Measurements from ENCODE around the gene PSMA6. TPM values are rescaled to one million over a fixed set of nuclear protein-coding genes. Genes with fewer than 3 reads are reported as not detected.

The PSMA6 gene
- total and polyA plus RNA-seq, 10 of the 15 experiments (the other 5 are each of a cell fraction or from before 2014, with no cell fraction given), result 267 to 1,363 (median 402) TPM

DNA sequence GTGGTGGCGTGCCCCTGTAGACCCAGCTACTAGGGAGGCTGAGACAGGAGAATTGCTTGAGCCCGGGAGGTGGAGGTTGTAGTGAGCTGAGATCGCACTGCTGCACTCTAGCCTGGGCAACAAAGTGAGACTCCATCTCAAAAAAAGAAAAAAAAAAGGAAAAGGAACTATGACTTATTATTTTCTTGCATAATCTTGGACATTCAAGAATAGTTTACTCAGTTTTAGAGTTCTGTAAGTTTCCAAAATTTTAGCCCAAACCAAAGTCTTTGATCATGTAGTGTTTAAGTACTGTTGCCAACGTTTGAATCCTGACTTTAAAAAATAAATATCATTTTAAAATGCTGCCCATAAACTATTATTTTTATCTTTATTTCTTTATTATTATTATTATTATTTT is 6.2 kb downstream of the PSMA6 start:
- Histone ChIP-seq H3K4me2 (ENCODE audit: control insufficient read depth, insufficient read depth) (no peak overlapping the region; the same call in 1 of the 2 replicates), H3K9me3 (replicated peaks; ENCODE audit: control insufficient read depth, insufficient read depth, low read length) (peaks cover 3% of the 10 kb centered on the region), H3K4me3 (no peak overlapping the region), H3K27me3 (replicated peaks in 1 of 2; ENCODE audit: control insufficient read depth in 2 of 2, insufficient read depth in 2 of 2, low read length in 1 of 2) (no peaks in the 10 kb centered on the region), H3K27ac (ENCODE audit: control insufficient read depth, insufficient read depth) (no peak overlapping the region), H3K36me3 (ENCODE audit: control insufficient read depth in 2 of 2, insufficient read depth in 2 of 2, low read length in 1 of 2) (no peaks in the 10 kb centered on the region; a peak in 1 of 4 replicates), H3K9ac (ENCODE audit: control insufficient read depth, insufficient read depth, low read length) (no peak overlapping the region), H2AFZ (ENCODE audit: control insufficient read depth, low read depth, low read length) (no peak overlapping the region), H4K20me1 (ENCODE audit: control insufficient read depth, insufficient read depth) (no peaks in the 10 kb centered on the region; the same call in 1 of the 2 replicates), H3K4me1 (ENCODE audit: control insufficient read depth, insufficient read depth, low read length) (peaks cover 30% of the 10 kb centered on the region), H3K79me2 (ENCODE audit: control insufficient read depth, insufficient read depth, low read length) (peaks cover 98% of the 10 kb centered on the region)
- RAD21 ChIA-PET (ENCODE audit: unreplicated experiment), result no interaction called here
- no peak for ATAC-seq
- no peak for DNase-seq (ENCODE audit: low read depth, low spot score)
- in situ Hi-C loops (cut with MboI), result no loop called here
- CTCF ChIA-PET, result interaction anchor here (2.9 kb wide), 1 partner anchor 107 kb away, joined by 12 read pairs; the partner anchor contains the start of gene NFKBIA
- POLR2A ChIA-PET, result no interaction called here
- intact Hi-C loops (cut with micrococcal nuclease; ENCODE audit: unreplicated experiment), result no loop called here
- no TSS peak for BruUV-seq (replicated peaks)
- 67% methylated on average over 4 of the region's 4 CpGs for WGBS (ENCODE audit: insufficient coverage, insufficient replicate concordance, low lambda C conversion rate, missing lambda C conversion rate)
- FAIRE-seq, result no peak
- SMC1A ChIA-PET (ENCODE audit: uncharacterized antibody, unreplicated experiment), result interaction anchor here (1.1 to 4.1 kb wide), 3 partner anchors 12 to 158 kb away, joined by 3 to 33 read pairs (median 5); no protein-coding TSS in a partner anchor
- TF ChIP-seq FOS (IDR thresholded peaks at IDR 0.05; ENCODE audit: borderline replicate concordance, extremely low read depth, insufficient read length) (no peak), JUND (IDR thresholded peaks at IDR 0.05; ENCODE audit: low read depth, low read length) (no peak), MTA2 (IDR thresholded peaks at IDR 0.05; ENCODE audit: low read depth) (no peak), PRDM15 (CRISPR knock-in tag; IDR thresholded peaks at IDR 0.05) (no peak), KLF5 (IDR thresholded peaks at IDR 0.05; ENCODE audit: partially characterized antibody) (no peak), IRF4 (IDR thresholded peaks at IDR 0.05; ENCODE audit: low read depth, low read length) (no peak), CBX3 (IDR thresholded peaks at IDR 0.05; ENCODE audit: borderline replicate concordance, low read depth) (no peak), EZH2 (IDR thresholded peaks at IDR 0.05; ENCODE audit: borderline replicate concordance, control insufficient read depth, low read depth, low read length) (no peak), ZZZ3 (IDR thresholded peaks at IDR 0.05; ENCODE audit: control insufficient read depth, insufficient read length, low read depth) (no peak), BHLHE40 (IDR thresholded peaks at IDR 0.05; ENCODE audit: borderline replicate concordance in 1 of 2, low read depth in 2 of 2, low read length in 1 of 2) (no peak), ATF7 (IDR thresholded peaks at IDR 0.05; ENCODE audit: low read depth) (no peak), NR2F1 (conservative IDR thresholded peaks at IDR 0.05) (no peak), POLR2A (IDR thresholded peaks at IDR 0.05; ENCODE audit: low read depth, low read length) (no peak)
- TF ChIP-seq, protein P1, sequence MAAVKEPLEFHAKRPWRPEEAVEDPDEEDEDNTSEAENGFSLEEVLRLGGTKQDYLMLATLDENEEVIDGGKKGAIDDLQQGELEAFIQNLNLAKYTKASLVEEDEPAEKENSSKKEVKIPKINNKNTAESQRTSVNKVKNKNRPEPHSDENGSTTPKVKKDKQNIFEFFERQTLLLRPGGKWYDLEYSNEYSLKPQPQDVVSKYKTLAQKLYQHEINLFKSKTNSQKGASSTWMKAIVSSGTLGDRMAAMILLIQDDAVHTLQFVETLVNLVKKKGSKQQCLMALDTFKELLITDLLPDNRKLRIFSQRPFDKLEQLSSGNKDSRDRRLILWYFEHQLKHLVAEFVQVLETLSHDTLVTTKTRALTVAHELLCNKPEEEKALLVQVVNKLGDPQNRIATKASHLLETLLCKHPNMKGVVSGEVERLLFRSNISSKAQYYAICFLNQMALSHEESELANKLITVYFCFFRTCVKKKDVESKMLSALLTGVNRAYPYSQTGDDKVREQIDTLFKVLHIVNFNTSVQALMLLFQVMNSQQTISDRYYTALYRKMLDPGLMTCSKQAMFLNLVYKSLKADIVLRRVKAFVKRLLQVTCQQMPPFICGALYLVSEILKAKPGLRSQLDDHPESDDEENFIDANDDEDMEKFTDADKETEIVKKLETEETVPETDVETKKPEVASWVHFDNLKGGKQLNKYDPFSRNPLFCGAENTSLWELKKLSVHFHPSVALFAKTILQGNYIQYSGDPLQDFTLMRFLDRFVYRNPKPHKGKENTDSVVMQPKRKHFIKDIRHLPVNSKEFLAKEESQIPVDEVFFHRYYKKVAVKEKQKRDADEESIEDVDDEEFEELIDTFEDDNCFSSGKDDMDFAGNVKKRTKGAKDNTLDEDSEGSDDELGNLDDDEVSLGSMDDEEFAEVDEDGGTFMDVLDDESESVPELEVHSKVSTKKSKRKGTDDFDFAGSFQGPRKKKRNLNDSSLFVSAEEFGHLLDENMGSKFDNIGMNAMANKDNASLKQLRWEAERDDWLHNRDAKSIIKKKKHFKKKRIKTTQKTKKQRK (IDR thresholded peaks at IDR 0.05; ENCODE audit: low read depth, low read length), result no peak
- TF ChIP-seq, protein P2, sequence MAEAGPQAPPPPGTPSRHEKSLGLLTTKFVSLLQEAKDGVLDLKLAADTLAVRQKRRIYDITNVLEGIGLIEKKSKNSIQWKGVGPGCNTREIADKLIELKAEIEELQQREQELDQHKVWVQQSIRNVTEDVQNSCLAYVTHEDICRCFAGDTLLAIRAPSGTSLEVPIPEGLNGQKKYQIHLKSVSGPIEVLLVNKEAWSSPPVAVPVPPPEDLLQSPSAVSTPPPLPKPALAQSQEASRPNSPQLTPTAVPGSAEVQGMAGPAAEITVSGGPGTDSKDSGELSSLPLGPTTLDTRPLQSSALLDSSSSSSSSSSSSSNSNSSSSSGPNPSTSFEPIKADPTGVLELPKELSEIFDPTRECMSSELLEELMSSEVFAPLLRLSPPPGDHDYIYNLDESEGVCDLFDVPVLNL (IDR thresholded peaks at IDR 0.05; ENCODE audit: low read depth, low read length), result no peak

Measured in GM12878 (cell line).